K562 (cell line): Measurements from ENCODE around the gene LANCL1. TPM values are rescaled to one million over a fixed set of nuclear protein-coding genes. Genes with fewer than 3 reads are reported as not detected.

ENCODE experiments used
- SUPT5H ChIP-seq: fragments of 450-650 bp; IDR thresholded peaks from 2 replicates; pipeline ENCODE4 v1.6.1; 2016
- TAF9B ChIP-seq: fragments of 450-650 bp; IDR thresholded peaks from 2 replicates; pipeline ENCODE4 v1.6.1; 2018; ENCODE audit warnings: mild to moderate bottlenecking; ENCODE audit not compliant: partially characterized antibody
- XRCC4 ChIP-seq: IDR thresholded peaks from one replicate; pipeline ENCODE4 v1.6.1; 2011; ENCODE audit not compliant: insufficient read depth, insufficient read length; ENCODE audit errors: extremely low read depth
- polyA plus RNA-seq, 8 experiments: library from polyadenylated mRNA; depleted of rRNA in 4 of 8; stranded (reverse) in 5 of 8; unstranded in 3 of 8; fragments of >200 nt; fragmentation: Nextera tagmentation in 2 of 8; fragmentation: Illumina TruSeq in 1 of 8; extraction: Ambion mirVana in 2 of 8; extraction: Trizol in 1 of 8; gene quantifications; 2 replicates each; pipeline versions ENCODE4 v1.2.1 to v1.2.3, GENCODE V29; 2011 to 2014; ENCODE audit warnings: inconsistent platforms in 1 of 8, missing spikeins in 1 of 8
- total RNA-seq, 7 experiments: library from RNA; depleted of rRNA in 6 of 7; stranded (reverse); fragments of >200 nt in 6 of 7; fragmentation: Illumina TruSeq in 2 of 7; extraction: Trizol in 2 of 7; gene quantifications; 2 replicates each; pipeline versions ENCODE4 v1.2.1 to v1.2.3, GENCODE V29; 2011 to 2021; ENCODE audit warnings: low replicate concordance in 1 of 7
- TF ChIP-seq, protein P1 (sequence below): sonication (generic); formaldehyde crosslinking; IDR thresholded peaks from 2 replicates; pipeline ENCODE4 v1.8.0; 2023; ENCODE audit warnings: missing genetic modification reagents, mild to moderate bottlenecking, borderline replicate concordance
- TF ChIP-seq, protein P2 (sequence below): fragments of 450-650 bp; formaldehyde crosslinking; IDR thresholded peaks from 2 replicates; pipeline ENCODE4 v1.4.0; 2022; ENCODE audit warnings: missing genetic modification characterization

LANCL1 gene
- total and polyA plus RNA-seq, 9 of the 15 experiments (the other 6 are each of a cell fraction or from before 2014, with no cell fraction given) = 15.3 to 56.3 (median 30.1) TPM

DNA sequence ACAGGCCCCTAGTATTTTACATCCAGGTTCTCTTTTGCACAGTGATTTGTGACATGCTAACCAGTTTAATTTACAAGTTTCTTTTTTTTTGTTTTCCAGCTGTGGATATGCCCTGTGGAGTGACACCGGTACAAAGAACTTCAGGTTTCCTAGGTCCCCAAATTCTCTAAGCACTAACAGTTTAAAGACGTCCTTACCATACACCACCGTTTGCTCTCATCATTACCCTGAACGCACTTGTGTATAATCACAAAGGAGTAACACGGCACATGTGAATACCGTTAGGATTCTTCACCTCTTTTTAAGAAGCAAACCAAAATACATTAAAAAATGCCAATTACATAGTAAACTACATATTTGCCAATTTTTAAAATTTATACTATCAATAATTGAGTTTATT, 853 bp downstream of the LANCL1 start (continued):
- TF ChIP-seq TAF9B (no peak), SUPT5H (no peak), XRCC4 (no peak)
- TF ChIP-seq, protein P1, sequence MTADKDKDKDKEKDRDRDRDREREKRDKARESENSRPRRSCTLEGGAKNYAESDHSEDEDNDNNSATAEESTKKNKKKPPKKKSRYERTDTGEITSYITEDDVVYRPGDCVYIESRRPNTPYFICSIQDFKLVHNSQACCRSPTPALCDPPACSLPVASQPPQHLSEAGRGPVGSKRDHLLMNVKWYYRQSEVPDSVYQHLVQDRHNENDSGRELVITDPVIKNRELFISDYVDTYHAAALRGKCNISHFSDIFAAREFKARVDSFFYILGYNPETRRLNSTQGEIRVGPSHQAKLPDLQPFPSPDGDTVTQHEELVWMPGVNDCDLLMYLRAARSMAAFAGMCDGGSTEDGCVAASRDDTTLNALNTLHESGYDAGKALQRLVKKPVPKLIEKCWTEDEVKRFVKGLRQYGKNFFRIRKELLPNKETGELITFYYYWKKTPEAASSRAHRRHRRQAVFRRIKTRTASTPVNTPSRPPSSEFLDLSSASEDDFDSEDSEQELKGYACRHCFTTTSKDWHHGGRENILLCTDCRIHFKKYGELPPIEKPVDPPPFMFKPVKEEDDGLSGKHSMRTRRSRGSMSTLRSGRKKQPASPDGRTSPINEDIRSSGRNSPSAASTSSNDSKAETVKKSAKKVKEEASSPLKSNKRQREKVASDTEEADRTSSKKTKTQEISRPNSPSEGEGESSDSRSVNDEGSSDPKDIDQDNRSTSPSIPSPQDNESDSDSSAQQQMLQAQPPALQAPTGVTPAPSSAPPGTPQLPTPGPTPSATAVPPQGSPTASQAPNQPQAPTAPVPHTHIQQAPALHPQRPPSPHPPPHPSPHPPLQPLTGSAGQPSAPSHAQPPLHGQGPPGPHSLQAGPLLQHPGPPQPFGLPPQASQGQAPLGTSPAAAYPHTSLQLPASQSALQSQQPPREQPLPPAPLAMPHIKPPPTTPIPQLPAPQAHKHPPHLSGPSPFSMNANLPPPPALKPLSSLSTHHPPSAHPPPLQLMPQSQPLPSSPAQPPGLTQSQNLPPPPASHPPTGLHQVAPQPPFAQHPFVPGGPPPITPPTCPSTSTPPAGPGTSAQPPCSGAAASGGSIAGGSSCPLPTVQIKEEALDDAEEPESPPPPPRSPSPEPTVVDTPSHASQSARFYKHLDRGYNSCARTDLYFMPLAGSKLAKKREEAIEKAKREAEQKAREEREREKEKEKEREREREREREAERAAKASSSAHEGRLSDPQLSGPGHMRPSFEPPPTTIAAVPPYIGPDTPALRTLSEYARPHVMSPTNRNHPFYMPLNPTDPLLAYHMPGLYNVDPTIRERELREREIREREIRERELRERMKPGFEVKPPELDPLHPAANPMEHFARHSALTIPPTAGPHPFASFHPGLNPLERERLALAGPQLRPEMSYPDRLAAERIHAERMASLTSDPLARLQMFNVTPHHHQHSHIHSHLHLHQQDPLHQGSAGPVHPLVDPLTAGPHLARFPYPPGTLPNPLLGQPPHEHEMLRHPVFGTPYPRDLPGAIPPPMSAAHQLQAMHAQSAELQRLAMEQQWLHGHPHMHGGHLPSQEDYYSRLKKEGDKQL (CRISPR knock-in tag) = no peak
- TF ChIP-seq, protein P2, sequence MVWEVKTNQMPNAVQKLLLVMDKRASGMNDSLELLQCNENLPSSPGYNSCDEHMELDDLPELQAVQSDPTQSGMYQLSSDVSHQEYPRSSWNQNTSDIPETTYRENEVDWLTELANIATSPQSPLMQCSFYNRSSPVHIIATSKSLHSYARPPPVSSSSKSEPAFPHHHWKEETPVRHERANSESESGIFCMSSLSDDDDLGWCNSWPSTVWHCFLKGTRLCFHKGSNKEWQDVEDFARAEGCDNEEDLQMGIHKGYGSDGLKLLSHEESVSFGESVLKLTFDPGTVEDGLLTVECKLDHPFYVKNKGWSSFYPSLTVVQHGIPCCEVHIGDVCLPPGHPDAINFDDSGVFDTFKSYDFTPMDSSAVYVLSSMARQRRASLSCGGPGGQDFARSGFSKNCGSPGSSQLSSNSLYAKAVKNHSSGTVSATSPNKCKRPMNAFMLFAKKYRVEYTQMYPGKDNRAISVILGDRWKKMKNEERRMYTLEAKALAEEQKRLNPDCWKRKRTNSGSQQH (CRISPR knock-in tag) = no peak
